Measurements from ENCODE around the gene VTI1A.

DNA sequence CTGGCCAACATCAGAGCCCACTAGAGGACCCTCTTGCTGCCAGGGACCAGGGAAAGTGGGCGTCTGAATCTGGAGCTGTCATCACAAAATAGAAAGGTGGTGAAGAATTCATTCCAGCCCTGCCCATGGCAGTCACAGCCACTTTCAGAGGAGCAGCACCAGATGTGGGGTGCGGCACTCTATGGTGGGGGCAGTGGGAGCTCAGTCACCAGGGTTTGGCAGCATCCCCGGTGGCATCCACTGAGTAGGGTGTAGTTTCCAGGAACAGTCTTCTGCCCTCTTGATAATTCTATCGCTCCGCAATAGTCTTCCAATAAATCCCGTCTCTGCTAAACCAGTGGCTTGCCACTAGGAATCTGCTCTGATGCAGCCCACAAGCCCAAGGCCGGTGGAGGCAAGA, 394.5 kb downstream of the VTI1A start:
- TF ChIP-seq, protein P1, sequence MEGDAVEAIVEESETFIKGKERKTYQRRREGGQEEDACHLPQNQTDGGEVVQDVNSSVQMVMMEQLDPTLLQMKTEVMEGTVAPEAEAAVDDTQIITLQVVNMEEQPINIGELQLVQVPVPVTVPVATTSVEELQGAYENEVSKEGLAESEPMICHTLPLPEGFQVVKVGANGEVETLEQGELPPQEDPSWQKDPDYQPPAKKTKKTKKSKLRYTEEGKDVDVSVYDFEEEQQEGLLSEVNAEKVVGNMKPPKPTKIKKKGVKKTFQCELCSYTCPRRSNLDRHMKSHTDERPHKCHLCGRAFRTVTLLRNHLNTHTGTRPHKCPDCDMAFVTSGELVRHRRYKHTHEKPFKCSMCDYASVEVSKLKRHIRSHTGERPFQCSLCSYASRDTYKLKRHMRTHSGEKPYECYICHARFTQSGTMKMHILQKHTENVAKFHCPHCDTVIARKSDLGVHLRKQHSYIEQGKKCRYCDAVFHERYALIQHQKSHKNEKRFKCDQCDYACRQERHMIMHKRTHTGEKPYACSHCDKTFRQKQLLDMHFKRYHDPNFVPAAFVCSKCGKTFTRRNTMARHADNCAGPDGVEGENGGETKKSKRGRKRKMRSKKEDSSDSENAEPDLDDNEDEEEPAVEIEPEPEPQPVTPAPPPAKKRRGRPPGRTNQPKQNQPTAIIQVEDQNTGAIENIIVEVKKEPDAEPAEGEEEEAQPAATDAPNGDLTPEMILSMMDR (IDR thresholded peaks at IDR 0.05) = no peak
- no peak for TF ChIP-seq NFIC (IDR thresholded peaks at IDR 0.05; ENCODE audit: borderline replicate concordance)
- no peak for TF ChIP-seq RAD21 (IDR thresholded peaks at IDR 0.05; ENCODE audit: low read length)
- TF ChIP-seq TCF12 (IDR thresholded peaks at IDR 0.05) = no peak
- TF ChIP-seq TAF1 (IDR thresholded peaks at IDR 0.05; ENCODE audit: borderline replicate concordance, low read depth, low read length) = no peak
- TF ChIP-seq EP300 (IDR thresholded peaks at IDR 0.05; ENCODE audit: borderline replicate concordance in 1 of 2, low read depth in 1 of 2, low read length in 1 of 2) = no peak
